ENCODE data around the gene CA5A. TPM values are rescaled to one million over a fixed set of nuclear protein-coding genes. Genes with fewer than 3 reads are reported as not detected.

The CA5A gene
- total and polyA plus RNA-seq, 9 of the 15 experiments (the other 6 are each of a cell fraction or from before 2014, with no cell fraction given) = not detected

DNA sequence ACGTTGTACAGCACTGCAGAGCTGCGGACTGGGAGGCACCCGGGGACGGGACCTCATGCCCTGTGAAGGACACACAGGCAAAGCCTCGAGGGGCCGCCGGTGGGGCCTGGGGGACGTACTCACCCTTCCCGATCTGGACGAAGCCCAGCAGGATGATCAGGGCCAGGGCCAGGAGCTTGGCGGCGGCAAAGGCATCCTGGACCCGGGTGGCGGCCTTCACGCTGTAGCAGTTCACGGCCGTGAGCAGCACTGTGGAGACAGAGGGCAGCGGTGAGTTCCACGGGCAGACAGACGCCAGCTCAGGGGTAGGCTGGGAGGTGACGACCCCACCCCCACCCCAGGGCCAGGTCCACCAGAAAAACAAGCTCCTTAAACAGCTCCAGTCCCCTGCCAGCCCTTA, 84.7 kb downstream of the CA5A start (continued):
- TF ChIP-seq TBP (optimal IDR thresholded peaks at IDR 0.05; ENCODE audit: low read depth, low read length) = no peak
- TF ChIP-seq NBN (IDR thresholded peaks at IDR 0.05; ENCODE audit: low read depth) = no peak
- TF ChIP-seq ZNF780A (CRISPR knock-in tag; IDR thresholded peaks at IDR 0.05) = no peak
- TF ChIP-seq PTRF (tag; IDR thresholded peaks at IDR 0.05) = no peak
- TF ChIP-seq, protein P1, sequence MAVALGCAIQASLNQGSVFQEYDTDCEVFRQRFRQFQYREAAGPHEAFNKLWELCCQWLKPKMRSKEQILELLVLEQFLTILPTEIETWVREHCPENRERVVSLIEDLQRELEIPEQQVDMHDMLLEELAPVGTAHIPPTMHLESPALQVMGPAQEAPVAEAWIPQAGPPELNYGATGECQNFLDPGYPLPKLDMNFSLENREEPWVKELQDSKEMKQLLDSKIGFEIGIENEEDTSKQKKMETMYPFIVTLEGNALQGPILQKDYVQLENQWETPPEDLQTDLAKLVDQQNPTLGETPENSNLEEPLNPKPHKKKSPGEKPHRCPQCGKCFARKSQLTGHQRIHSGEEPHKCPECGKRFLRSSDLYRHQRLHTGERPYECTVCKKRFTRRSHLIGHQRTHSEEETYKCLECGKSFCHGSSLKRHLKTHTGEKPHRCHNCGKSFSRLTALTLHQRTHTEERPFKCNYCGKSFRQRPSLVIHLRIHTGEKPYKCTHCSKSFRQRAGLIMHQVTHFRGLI (CRISPR knock-in tag; IDR thresholded peaks at IDR 0.05) = no peak
- TF ChIP-seq RBM22 (IDR thresholded peaks at IDR 0.05; ENCODE audit: low read depth, low read length, poor library complexity, severe bottlenecking) = peak; percentile 39
- TF ChIP-seq ZNF584 (CRISPR knock-in tag; IDR thresholded peaks at IDR 0.05; ENCODE audit: low read depth) = no peak

DNA sequence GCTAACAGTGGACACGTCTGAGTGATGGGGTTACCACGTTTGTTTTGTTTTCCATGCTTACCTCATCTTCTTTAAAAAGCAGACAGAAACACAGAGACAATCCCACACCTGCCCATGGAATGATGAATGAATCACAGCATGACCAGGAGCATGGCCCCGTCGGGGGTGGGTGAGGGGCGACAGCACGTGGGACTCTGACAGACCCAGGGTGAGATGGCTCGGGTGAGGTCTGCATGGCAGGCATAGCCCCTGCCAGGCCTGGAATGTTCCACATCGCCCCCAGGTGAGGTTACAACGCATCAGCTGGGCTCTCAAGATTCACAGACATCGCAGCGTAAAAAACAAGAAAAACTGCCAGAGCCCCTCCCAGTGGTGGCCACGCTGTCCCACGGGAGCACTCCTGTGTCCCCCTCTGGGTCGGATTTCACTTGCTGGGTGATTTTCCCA, 85.2 kb downstream of the CA5A start:
- Histone ChIP-seq H3K27me3 (ENCODE audit: control insufficient read depth in 2 of 2, insufficient read depth in 2 of 2, low read length in 2 of 2) (no peaks in the 10 kb centered on the region), H3K9me3 (replicated peaks; ENCODE audit: control insufficient read depth, insufficient read depth, low read depth, low read length) (no peaks in the 10 kb centered on the region), H3K9ac (ENCODE audit: insufficient read depth in 1 of 2, low read depth in 2 of 2, low read length in 2 of 2) (no peak overlapping the region), H3K27ac (ENCODE audit: extremely low read depth, low read depth, low read length) (no peak overlapping the region), H3K4me2 (ENCODE audit: insufficient read depth, low read length) (no peak overlapping the region), H3K9me1 (ENCODE audit: control insufficient read depth, insufficient read depth, low read length) (no peaks in the 10 kb centered on the region), H3K4me1 (replicated peaks in 1 of 2; ENCODE audit: control insufficient read depth in 2 of 2, insufficient read depth in 2 of 2, low read length in 2 of 2) (peaks cover 36 to 86% of the 10 kb centered on the region in 2 experiments), H2AFZ (ENCODE audit: low read depth, low read length) (no peak overlapping the region), H3K36me3 (ENCODE audit: control insufficient read depth, insufficient read depth, low read length) (peaks cover 88% of the 10 kb centered on the region), H3K4me3 (no peak overlapping the region), H4K20me1 (replicated peaks; ENCODE audit: control insufficient read depth, insufficient read depth, low read length) (peaks cover 37% of the 10 kb centered on the region), H3K79me2 (ENCODE audit: control insufficient read depth, insufficient read depth, low read length) (peaks cover 98% of the 10 kb centered on the region)
- 89% methylated on average over 14 of the region's 14 CpGs for WGBS (ENCODE audit: insufficient coverage, low coverage, missing lambda C conversion rate)
- no peak for ATAC-seq
- in situ Hi-C loops (cut with MboI) (no loop called here), intact Hi-C loops (cut with micrococcal nuclease) (loop anchor here (2.0 kb wide), 1 partner anchor 20 kb away; no protein-coding TSS in a partner anchor)
- TF ChIP-seq, protein P2, sequence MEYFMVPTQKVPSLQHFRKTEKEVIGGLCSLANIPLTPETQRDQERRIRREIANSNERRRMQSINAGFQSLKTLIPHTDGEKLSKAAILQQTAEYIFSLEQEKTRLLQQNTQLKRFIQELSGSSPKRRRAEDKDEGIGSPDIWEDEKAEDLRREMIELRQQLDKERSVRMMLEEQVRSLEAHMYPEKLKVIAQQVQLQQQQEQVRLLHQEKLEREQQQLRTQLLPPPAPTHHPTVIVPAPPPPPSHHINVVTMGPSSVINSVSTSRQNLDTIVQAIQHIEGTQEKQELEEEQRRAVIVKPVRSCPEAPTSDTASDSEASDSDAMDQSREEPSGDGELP (CRISPR knock-in tag; IDR thresholded peaks at IDR 0.05; ENCODE audit: borderline replicate concordance) = 0 out of 2 replicates have a peak, but pooled peaks have one; percentile 13
- TF ChIP-seq NR1H2 (CRISPR knock-in tag; IDR thresholded peaks at IDR 0.05) = no peak
- ChIA-PET POLR2A (interaction anchor here (0.5 to 1.8 kb wide), 2 partner anchors 8 kb away, joined by 3 to 5 read pairs; no protein-coding TSS in a partner anchor), CTCF (ENCODE audit: low intra/inter-chr PET ratio) (interaction anchor here (2.1 to 3.4 kb wide), 2 partner anchors 20 to 58 kb away, joined by 18 to 31 read pairs; no protein-coding TSS in a partner anchor)
- no peak for DNase-seq (ENCODE audit: extremely low read depth in 1 of 4, low spot score in 3 of 4)
- no peak for FAIRE-seq
- no TSS peak for BruUV-seq (replicated peaks)

Measured in K562 (cell line).